NCI-H345 treated with DMSO at 0.1 percent for 48 hours (cell line): ENCODE measurements around the gene SLC29A2.
"Not testable (repeated sequence)": the region's sequence is repeated elsewhere in the genome, so short reads cannot be mapped to it uniquely, and the experiment has no call there.

Experiments used
- DNase-seq: peaks from one replicate; lab custom pipeline; 2025; ENCODE audit not compliant: unreplicated experiment; lab: John Stamatoyannopoulos, UW

Gene SLC29A2

DNA sequence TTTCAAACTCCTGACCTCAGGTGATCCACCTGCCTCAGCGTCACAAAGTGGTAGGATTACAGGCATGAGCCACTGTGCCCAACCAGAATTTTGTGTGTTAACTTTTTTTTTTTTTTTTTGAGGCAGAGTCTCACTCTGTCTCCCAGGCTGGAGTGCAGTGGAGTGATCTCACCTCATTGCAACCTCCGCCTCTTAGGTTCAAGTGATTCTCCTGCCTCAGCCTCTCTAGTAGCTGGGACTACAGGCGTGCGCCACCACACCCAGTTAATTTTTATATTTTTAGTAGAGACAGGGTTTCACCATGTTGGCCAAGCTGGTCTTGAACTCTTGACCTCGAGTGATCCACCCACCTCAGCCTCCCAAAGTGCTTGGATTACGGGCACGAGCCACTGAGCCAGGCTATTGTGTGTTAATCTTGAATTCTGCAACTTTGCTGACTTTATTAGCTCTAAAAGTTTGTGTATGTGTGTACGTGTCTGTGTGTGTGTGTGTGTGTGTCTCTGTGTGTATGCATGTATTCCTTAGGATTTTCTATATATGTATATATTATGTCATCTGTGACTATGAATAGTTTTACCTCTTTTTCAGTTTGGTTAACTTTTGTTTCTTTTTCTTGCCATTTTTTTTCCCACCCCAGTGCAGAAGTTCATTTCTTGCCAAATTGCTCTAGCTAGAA lies 20.9 kb downstream of the SLC29A2 start:
- not testable (repeated sequence) for DNase-seq

DNA sequence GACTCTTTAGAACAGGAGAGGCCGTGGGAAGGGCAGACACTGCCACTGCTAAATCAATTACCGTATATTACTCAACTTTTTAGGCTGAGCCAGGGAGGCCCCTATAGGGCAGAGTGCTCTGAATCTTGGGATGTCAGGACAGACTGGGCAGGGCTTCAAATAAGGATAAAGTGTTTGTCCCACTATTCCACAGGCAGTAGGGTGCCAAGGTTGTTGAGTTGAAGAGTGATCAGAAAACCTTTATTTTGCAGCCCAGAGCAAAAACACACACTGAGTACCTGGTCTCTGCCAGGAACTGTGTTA lies 22.5 kb downstream of the SLC29A2 start:
- no peak for DNase-seq

DNA sequence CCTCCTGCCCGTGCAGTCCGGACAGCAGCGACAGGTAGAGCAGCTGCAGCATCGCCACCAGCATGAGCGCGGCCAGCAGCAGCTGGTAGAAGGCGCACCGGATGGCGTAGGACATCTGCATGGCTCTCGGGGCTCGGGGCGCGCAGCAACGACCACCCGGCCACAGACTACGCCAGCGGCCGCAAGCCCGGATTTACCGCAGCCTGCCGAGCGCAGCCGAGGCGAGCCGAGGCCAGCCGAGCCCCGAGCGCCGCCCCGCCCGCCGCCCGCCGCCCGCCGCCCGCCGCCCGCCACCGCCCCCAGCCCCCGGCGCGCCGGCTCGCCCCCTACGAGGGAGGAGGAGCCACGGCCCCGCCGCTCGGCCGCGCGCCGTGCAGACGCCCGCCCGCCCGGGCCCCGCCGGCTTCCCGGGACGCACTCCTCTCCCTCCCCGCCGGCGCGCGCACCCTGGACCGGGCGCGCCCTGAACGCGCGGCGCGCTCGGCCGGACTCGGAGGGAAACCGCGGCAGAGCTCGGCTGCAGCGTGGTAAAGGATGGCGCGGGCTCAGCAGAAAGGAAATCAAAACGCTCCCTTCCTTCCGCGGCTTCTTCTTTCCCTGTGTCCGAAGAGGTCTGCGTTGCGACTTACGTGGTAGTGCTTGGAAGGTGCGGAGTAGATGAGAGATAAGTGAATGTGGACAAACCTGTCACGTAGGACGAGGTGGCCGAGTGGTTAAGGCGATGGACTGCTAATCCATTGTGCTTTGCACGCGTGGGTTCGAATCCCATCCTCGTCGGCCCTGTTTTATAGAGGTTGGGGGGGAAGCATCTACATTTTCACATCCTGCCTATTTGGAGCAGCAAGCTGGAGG lies 23.9 kb downstream of the SLC29A2 start, which contains the start of gene B4GAT1:
Gene B4GAT1 (minus strand): TSS at position 205 of the 852 bp plus-strand sequence. CDS start 84 bp downstream, at position 121.
- peak; percentile 71 for DNase-seq

DNA sequence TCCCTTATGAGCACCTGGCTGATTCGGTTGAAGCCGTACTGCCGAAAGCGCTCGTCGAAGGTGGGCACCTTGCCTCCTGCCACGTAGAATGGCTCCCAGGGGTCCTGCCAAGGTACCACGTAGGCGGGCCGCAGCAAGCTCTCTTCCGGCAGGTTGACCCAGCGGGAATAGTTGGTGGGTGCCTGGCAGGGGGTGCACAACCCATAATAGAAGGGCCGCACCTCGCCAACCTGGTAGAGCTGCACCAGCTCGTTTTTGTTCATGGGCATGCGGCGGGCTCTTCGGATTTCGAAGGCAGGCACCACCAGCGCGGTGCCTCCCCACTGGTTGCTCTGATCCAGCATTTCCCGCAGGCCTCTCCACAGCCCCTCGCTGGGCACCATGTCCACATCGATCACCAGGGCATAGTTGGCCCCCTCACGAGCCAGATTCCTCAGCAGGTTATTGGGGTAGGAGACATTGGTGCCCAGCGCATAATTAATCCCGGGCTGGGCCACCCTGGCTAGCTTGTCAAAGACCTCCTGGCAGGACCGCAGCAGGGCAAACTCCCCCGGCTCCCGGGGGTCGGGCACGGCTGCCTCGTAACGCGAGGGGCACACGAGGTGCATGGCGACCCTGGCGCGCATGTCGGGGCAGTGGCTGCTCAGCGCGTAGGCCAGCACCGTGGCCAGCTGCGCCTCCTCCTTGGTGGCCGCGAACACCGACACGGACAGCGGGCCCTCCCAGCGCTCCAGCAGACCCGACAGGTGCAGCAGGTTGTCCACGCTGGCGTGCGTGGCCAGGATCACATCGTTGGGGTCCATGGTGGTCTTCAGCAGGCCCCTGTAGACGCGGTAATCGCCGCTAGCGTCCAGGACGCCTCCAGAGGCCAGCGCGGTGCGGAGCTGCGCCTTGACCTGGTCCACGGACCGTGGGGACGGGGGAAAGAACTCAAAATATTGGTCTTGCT lies 24.8 kb downstream of the SLC29A2 start:
- DNase-seq: no peak

DNA sequence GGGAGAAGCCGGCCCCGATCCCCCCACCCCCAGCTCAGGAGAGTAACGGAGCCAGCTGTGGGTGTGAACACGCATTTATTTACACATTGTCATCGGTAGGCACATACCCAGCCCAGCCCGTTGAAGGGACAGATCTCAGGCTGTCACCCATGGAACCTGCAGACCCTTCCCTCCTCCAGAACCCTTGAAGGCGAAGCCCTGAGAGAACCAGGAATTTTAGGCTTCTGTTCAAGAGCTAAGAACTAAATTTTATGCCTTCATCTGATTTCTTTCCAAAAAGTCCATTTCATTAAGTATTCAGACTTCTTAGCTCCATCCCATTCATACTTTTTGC lies 26.3 kb downstream of the SLC29A2 start:
- no peak for DNase-seq

DNA sequence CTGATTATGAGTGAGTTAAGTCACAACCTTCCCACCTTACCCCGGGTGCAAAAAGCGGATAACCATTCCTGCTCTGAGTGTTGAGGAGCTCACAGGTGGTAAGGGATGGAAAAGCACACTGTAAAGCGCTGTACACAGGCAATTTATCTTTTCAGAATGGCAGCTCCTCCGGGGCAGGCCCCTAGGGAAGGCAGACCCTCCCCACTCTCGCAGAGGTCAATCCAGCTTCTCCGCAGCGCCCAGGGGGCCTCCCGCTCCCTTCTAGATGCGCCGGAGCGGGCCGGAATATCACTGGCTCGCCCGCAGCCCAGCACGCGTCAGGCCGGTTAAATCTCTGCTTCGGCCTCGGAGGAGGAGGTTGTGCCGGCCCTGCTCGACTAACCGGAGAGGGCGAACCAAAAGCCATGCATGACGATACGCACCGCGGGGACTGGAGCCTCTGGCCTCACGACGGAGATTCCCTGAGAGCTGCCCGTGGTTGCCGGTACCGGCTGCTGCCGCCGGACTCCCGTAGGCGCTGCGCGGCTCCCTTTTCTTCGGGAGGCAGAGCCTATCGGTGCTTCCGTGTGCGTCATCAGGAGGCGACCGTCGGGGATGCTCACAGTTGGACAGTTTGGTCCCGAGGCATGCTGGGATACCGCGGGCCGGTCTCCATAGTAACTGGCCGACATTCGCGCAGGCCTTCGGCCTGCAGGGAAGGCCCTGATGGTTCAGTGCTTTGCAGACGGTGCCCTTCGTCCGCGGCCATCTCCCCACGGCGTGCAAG lies 26.8 kb downstream of the SLC29A2 start, which contains the start of gene BRMS1:
Gene BRMS1 (minus strand): TSS at position 555 of the 766 bp plus-strand sequence. CDS start 2,870 bp downstream, outside the sequence.
- peak; percentile 96 for DNase-seq

DNA sequence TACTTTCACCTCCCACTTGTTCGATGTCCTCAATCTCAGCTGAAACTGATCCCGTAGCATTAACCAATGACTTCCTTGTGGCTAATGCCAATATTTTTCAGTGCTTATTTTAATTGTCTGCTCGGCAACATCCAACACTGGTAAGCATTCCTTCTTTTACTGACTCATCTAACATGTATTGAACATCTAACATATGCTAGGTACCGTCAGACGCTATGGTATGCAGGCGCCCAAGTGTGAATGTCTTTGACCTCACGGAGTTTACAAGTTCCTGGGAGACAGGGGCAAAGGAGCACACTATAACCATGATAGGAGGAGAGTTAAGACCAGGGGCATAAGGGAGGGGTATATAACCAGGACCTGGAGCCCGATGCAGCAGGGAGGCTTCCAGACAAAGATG lies 28.4 kb downstream of the SLC29A2 start:
- no peak for DNase-seq

DNA sequence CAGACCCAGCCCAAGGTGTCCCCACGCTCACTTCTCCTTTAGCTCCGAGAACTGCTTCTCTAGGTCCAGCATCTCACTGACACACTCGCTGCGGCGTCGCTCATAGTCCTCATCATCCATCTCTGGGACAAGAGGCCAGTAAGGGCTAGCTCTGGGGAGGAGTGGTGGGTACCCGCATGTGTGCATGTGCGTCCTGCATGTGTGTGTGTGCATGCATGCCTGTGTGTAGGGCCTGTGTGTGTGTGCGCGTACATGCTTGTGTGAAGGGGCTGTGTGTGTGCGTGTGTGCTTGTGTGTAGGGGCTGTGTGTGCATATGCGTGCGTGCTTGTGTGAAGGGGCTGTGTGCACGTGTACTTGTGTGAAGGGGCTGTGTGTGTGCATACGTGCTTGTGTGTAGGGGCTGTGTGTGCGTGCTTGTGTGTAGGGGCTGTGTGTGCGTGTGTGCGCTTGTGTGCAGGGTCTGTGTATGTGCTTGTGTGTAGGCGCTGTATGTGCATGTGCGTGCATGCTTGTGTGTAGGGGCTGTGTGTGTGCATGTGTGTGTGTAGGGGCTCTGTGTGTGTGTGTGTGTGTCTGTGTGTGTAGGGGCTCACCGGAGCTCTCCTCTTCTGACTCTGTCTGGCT lies 29.9 kb downstream of the SLC29A2 start:
- no peak for DNase-seq

DNA sequence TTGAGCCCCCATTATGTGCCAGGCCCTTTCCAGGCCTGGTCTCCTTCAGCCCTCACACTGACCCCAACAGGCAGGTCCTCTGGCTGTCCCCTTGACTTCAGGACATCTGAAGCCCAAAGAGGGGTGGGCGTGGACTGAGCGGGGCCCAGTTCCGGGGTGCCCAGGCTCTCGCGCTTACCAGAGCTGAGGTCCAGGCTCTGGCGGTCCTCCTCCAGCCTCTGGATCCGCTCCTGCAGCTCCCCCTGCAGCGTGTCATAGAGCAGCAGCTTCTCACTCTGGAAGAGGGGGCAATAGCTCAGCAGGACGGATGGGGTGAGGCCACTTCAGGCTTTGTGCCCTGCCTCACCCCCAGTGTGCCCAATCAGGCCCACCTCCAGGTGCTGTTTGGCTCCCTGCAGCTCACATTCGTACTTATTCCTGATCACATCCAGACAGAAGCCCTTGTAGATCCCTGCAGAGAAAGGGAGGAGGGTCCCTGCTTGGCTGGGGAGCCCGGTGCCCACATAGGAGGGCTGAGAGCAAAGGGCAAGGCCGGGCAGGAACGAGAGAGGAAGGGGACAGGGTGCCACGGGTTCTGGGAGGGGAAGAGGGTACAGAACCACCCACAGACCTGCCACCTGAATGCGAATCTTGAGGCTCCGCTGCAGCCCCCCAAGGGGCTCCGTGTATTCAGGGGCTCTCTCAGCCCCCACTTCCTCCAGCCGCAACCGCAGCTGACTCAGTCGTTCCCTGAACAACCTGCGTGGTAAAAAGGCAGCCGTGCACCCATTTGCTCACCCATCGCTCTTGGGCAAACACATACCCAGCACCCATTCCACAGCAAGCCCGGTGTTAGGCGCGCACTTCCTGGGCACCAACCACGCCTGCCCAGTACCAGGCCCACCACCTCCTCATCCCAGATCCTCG lies 30.7 kb downstream of the SLC29A2 start:
- no peak for DNase-seq

DNA sequence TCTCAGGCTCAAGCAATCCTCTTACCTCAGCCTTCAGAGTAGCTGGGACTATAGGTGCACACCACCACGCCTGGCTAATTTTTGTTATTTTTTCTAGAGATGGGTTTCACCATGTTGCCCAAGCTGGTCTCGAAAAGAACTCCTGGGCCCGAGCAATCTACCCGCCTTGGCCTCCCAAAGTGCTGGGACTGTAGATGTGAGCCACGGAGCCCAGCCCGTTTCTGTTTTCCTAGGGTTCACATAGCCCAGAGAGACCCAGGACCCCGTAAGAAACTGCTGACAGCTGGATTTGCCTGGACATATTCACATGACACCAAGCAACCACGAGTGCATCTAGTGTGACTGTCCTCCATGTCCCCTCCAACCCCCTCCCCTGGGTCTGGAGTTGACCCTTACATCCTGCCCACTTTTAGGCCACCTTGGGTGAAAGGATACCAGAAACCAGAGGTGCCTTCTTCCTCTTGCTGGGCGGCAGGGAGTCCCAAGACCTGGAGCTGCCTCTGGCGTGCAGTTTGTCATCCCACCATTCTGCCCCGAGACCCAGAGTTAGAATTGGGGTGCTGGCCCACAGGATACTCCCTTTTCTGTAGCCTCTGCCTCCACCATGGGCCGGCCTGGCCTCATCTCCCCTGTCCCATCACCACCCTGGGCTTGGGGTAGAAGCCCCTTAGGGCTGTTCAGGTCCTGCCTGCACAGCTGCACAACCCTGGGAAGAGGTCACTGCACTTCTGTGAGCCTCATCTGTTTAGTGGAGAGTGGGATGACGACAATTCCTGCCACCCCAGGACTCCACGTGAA lies 31.7 kb downstream of the SLC29A2 start:
- DNase-seq: no peak

DNA sequence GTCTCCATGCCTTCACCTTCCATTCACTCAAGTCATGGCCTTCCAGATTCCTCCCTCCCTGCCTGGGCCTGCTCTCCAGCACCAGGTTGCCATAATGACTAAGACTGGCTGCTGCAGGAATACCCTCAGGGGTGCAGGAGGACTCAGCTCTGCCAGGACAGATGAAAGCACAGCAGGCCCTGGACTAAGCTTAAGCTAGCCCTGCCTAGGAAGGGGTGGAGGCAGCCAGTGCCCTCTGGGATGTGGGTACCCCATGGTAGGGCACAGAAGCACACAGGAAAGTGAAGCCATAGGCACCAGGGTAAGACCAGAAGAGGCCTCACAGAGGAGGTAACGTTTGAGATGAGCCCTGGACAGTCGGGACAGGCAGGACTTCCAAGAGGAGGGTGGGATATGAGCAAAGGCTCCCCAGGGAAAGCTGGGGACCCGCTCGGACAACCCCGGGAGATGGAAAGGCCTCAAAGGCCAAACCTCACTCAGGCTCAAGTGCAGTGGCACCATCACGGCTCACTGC lies 32.3 kb downstream of the SLC29A2 start:
- no peak for DNase-seq

DNA sequence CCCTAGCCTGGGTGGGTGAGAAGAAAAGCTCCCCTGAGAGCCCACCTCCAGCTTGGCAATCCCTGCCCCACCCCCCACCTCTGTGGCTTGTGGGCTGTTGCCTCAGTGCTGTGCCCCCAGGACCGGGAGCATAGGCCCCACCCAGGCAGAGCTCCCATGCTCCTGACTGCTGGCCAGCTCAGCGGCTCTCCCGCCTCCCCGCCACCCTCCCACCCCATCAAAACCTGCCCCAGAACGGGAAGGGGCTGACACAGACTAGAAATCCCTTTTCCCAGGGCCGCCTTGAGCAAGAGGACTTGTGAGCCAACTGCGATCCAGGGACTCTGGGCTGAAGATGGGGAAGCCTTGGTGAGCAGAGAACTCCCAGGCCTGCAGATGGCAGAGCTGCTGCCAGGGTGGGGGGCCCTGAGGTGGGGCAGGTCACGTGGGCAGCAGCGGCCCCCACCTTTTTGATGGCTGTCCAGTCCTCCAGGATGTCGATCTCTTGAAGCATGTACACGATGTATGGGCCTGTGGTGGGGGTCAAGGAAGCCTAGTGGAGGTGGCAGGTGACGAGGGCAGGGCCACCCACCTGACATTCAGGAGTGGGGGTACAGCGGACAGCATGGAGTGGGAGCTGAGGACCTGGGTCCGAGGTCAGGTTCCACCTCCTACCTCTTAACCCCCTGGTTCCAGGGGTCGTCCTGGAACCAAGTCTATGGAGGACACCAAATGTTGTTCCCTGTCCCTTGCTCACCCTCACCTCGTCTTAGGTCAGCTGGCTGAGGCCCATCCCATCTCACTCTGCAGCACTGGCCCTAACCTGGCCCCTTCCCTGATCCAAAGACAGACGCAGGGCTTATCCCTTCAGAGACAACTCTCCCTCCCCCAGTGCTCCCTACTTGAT lies 33.0 kb downstream of the SLC29A2 start:
- no peak for DNase-seq

DNA sequence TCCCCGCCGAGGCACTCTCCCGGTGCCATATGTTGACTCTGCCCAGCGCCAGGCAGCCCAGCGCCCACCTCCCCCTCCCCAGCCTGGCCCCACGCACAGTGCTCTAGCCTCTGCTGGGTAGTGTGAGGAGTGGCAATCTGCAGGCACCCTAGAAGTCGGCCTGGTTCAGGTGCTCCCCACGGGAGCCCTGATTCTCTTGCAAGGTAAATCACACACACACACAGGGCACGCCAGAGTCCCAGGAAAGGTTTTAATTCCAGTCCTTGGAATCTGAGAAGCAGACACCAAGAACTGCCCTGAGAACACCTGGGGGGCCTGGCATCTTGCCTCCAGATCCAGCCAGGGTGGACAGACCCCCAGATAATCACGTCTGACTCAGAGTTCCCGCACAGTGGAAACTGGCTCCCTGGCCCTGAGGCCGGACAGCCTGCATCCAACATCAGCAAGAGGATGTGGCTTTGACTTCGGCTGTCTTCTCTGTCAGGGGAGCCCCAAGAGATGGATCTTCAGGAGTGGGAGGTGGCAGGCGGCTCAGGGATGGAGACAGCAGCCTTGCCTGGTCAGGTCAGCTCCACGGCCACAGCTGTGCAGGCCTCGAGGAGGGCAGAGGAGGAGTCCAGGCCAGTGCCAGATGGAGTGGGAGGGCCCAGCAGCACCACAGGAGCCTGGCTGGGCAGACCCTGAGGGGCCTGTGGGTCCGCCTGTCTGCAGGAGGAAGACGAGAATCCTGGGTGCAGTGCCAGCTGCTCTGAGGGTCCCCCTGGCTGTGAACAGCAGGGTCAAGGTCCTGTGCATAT lies 34.3 kb downstream of the SLC29A2 start:
- no peak for DNase-seq

DNA sequence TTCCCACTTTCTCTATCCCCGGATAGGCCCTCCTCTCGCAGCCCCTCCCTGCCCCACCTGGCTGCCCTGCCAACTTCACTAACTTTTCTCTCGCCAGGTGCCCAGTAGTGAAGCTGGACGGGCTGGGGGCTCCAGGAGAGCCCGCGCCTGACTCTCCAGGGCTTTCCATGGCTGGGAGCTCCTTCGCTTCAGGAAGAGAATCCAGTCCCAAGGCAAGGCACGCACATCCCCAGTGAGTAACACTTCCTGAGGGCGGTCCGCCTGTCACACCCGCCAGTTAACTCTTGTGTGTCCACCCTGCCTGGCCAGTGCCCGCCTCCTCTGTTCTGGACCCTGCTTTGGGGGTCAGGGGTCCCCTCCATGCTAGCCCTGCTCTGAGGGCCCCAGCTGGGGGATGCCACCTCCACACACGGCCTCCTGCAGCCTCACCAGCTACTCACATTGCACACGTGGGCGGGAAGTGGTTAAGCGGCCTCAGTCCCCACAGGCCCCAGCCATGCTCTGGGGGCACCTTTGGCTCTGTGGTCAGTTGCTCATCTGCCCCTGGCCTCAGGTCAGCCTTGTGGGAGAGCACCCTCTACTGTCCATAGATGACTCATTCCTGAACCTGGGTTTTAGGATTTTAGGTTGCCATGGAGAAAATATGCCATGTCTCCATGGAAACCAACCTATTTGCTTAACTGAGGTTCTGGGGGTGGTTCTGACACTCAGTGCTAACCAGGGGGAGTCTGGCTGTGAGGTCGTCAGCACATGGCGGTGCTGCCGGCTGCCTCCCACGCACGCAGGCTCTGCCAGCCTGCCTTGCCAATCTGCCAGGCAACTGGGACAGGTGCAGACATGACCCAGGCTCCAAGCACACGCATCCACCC lies 35.1 kb downstream of the SLC29A2 start, which contains the start of gene RIN1:
Gene RIN1 (minus strand): TSS at position 201 of the 869 bp plus-strand sequence. CDS start 32 bp downstream, at position 169.
- DNase-seq: no peak

DNA sequence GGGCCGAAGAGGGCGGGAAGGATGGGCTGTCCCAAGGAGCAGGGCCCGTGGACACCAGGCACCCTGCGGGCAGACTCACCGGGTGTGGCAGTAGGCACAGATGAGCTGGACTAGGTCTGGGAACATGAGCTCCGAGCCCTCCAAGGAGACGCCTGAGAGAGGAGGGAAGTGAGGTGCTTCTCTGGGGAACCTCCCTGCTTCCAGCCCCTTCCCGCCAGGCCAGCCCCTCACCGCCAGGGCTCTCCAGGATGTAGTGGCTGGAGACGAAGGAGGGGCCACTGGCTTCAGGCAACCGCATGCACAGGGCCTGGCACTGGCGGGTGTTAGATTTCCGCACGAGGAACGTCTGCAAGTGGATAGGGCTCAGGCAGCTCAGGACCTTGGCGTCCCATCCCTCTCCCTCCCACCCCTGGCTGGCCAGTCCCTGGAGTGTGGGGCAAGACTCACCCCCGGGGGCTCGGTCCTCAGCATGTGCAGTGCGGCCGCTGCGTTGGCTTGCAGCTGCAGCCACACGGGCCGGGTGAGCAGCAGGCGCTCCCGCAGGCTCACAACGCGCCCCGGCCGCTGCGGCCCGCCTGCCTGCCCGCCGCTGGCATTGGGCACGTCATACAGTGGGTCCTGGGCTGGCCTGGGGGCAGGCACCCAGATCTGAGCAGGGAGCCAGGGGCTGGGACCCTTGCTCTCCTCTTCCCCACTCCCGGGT lies 35.9 kb downstream of the SLC29A2 start:
- no peak for DNase-seq
